Activated T-cell treated with anti-CD3 and anti-CD28 coated beads for 4 hours (primary cell): ENCODE data around the gene EED.
A peak's percentile ranks its signal among the peaks of the same experiment; 100 is the strongest.
"Not testable (repeated sequence)": the region's sequence is repeated elsewhere in the genome, so short reads cannot be mapped to it uniquely, and the experiment has no call there.

ENCODE experiments used
- DNase-seq: peaks from one replicate; pipeline ENCODE4 v3.0.0-alpha.2; 2020

EED gene

GRCh38 chr11:86249307-86250098, 5.0 kb downstream of the EED start:
- DNase-seq: no peak

- DNase-seq: no peak
Measured at GRCh38 chr11:86251345-86251744, 6.8 kb downstream of the EED start.

GRCh38 chr11:86255896-86256295, 11.3 kb downstream of the EED start:
- no peak for DNase-seq

- DNase-seq: no peak
Measured at GRCh38 chr11:86256608-86257007, 12.1 kb downstream of the EED start.

- no peak for DNase-seq
Measured at GRCh38 chr11:86257446-86257845, 12.9 kb downstream of the EED start.

- DNase-seq: no peak
Measured at GRCh38 chr11:86259730-86260129, 15.2 kb downstream of the EED start.

- no peak for DNase-seq
Measured at GRCh38 chr11:86261328-86261727, 16.8 kb downstream of the EED start.

GRCh38 chr11:86262387-86262786, 17.8 kb downstream of the EED start:
- DNase-seq: no peak

GRCh38 chr11:86264649-86265048, 20.1 kb downstream of the EED start:
- no peak for DNase-seq

- DNase-seq: no peak
Measured at GRCh38 chr11:86265194-86265593, 20.6 kb downstream of the EED start.

- DNase-seq: no peak
Measured at GRCh38 chr11:86269645-86270044, 25.1 kb downstream of the EED start.

- DNase-seq: no peak
Measured at GRCh38 chr11:86274503-86274902, 29.9 kb downstream of the EED start.

- no peak for DNase-seq
Measured at GRCh38 chr11:86274999-86275398, 30.4 kb downstream of the EED start.

GRCh38 chr11:86275493-86276370, 31.2 kb downstream of the EED start:
- DNase-seq: no peak

- DNase-seq: no peak
Measured at GRCh38 chr11:86277741-86278140, 33.2 kb downstream of the EED start.

GRCh38 chr11:86278226-86278625, 33.7 kb downstream of the EED start:
- no peak for DNase-seq

- DNase-seq: no peak
Measured at GRCh38 chr11:86279747-86280146, 35.2 kb downstream of the EED start.

GRCh38 chr11:86287468-86287796, 42.9 kb downstream of the EED start:
- no peak for DNase-seq

- DNase-seq: no peak
Measured at GRCh38 chr11:86288776-86289507, 44.4 kb downstream of the EED start.

GRCh38 chr11:86289508-86290280, 45.1 kb downstream of the EED start:
- DNase-seq: not testable (repeated sequence)

- DNase-seq: peak; percentile 63
Measured at GRCh38 chr11:86291466-86292262, 47.1 kb downstream of the EED start.
